ENCODE data around the gene LMBRD2.

The LMBRD2 gene

GRCh38 chr5:36099748-36100147, 51.9 kb downstream of the LMBRD2 start:
- WGBS, result 88% methylated on average over 2 of the region's 3 CpGs
- no peak overlapping the region for H3K4me3 ChIP-seq (ENCODE audit: low read length)
- H3K36me3 ChIP-seq (ENCODE audit: insufficient read depth, low read length), result no peaks in the 10 kb centered on the region
- H3K9ac ChIP-seq (ENCODE audit: low read depth, low read length), result no peak overlapping the region
- no peaks in the 10 kb centered on the region for H3K27me3 ChIP-seq (ENCODE audit: insufficient read depth, low read length)
- H3K4me1 ChIP-seq (ENCODE audit: insufficient read depth, low read length), result peaks cover 23% of the 10 kb centered on the region; the same call in 1 of the 2 replicates
- H3K27ac ChIP-seq (ENCODE audit: low read depth, low read length), result no peak overlapping the region; the same call in 1 of the 2 replicates
- no peaks in the 10 kb centered on the region for H3K9me3 ChIP-seq (ENCODE audit: insufficient read depth, low read depth, low read length)

- no peak overlapping the region for H3K9ac ChIP-seq (ENCODE audit: low read depth, low read length)
- H3K9me3 ChIP-seq (ENCODE audit: insufficient read depth, low read depth, low read length), result no peaks in the 10 kb centered on the region
- H3K4me3 ChIP-seq (ENCODE audit: low read length), result no peak overlapping the region
- peaks cover 18% of the 10 kb centered on the region; the same call in 1 of the 2 replicates for H3K4me1 ChIP-seq (ENCODE audit: insufficient read depth, low read length)
- no peaks in the 10 kb centered on the region for H3K27me3 ChIP-seq (ENCODE audit: insufficient read depth, low read length)
- no peaks in the 10 kb centered on the region for H3K36me3 ChIP-seq (ENCODE audit: insufficient read depth, low read length)
- H3K27ac ChIP-seq (ENCODE audit: low read depth, low read length), result no peak overlapping the region
These were observed 55.2 kb downstream of the LMBRD2 start for GRCh38 chr5:36096486-36096885.

- H3K27me3 ChIP-seq (ENCODE audit: insufficient read depth, low read length), result no peaks in the 10 kb centered on the region
- no peaks in the 10 kb centered on the region for H3K4me1 ChIP-seq (ENCODE audit: insufficient read depth, low read length)
- H3K27ac ChIP-seq (ENCODE audit: low read depth, low read length), result no peak overlapping the region; the same call in 1 of the 2 replicates
- no peaks in the 10 kb centered on the region for H3K36me3 ChIP-seq (ENCODE audit: insufficient read depth, low read length)
- H3K4me3 ChIP-seq (ENCODE audit: low read length), result no peak overlapping the region
- WGBS, result 64% methylated on average over 2 of the region's 2 CpGs
- 0 out of 2 replicates have a peak, but pooled peaks cover 4% of the 10 kb centered on the region for H3K9me3 ChIP-seq (ENCODE audit: insufficient read depth, low read depth, low read length)
- H3K9ac ChIP-seq (ENCODE audit: low read depth, low read length), result no peak overlapping the region
These were observed 61.7 kb downstream of the LMBRD2 start for GRCh38 chr5:36089989-36090388.

GRCh38 chr5:36079200-36079781, 72.4 kb downstream of the LMBRD2 start:
- WGBS, result 26% methylated on average over 10 of the region's 10 CpGs

GRCh38 chr5:36078430-36078829, 73.3 kb downstream of the LMBRD2 start:
- 84% methylated on average over 10 of the region's 10 CpGs for WGBS
- H3K36me3 ChIP-seq (ENCODE audit: insufficient read depth, low read length), result no peaks in the 10 kb centered on the region

More at GRCh38 chr5:36079200-36079781, 72.4 kb downstream of the LMBRD2 start:
- H3K27ac ChIP-seq (ENCODE audit: low read depth, low read length), result peak overlapping the region; percentile 72; the same call in 1 of the 2 replicates
- H3K27me3 ChIP-seq (ENCODE audit: insufficient read depth, low read length), result no peaks in the 10 kb centered on the region
- H3K9me3 ChIP-seq (ENCODE audit: insufficient read depth, low read depth, low read length), result no peaks in the 10 kb centered on the region
- H3K4me3 ChIP-seq (ENCODE audit: low read length), result peak overlapping the region; percentile 26; the same call in 1 of the 2 replicates
- peaks cover 11% of the 10 kb centered on the region; the same call in 1 of the 2 replicates for H3K4me1 ChIP-seq (ENCODE audit: insufficient read depth, low read length)
- H3K9ac ChIP-seq (ENCODE audit: low read depth, low read length), result peak overlapping the region; percentile 25; the same call in 1 of the 2 replicates
- H3K36me3 ChIP-seq (ENCODE audit: insufficient read depth, low read length), result no peaks in the 10 kb centered on the region

GRCh38 chr5:36073595-36074216, 78.0 kb downstream of the LMBRD2 start:
- H3K9ac ChIP-seq (ENCODE audit: low read depth, low read length), result no peak overlapping the region
- H3K36me3 ChIP-seq (ENCODE audit: insufficient read depth, low read length), result no peaks in the 10 kb centered on the region
- H3K4me3 ChIP-seq (ENCODE audit: low read length), result no peak overlapping the region
- H3K27me3 ChIP-seq (ENCODE audit: insufficient read depth, low read length), result no peaks in the 10 kb centered on the region
- no peak overlapping the region for H3K27ac ChIP-seq (ENCODE audit: low read depth, low read length)
- H3K9me3 ChIP-seq (ENCODE audit: insufficient read depth, low read depth, low read length), result no peaks in the 10 kb centered on the region
- WGBS, result 40% methylated on average over 3 of the region's 3 CpGs
- H3K4me1 ChIP-seq (ENCODE audit: insufficient read depth, low read length), result peaks cover 6% of the 10 kb centered on the region; the same call in 1 of the 2 replicates

More at GRCh38 chr5:36078430-36078829, 73.3 kb downstream of the LMBRD2 start:
- H3K27me3 ChIP-seq (ENCODE audit: insufficient read depth, low read length), result no peaks in the 10 kb centered on the region
- no peaks in the 10 kb centered on the region for H3K9me3 ChIP-seq (ENCODE audit: insufficient read depth, low read depth, low read length)
- H3K9ac ChIP-seq (ENCODE audit: low read depth, low read length), result no peak overlapping the region
- no peak overlapping the region for H3K27ac ChIP-seq (ENCODE audit: low read depth, low read length)
- peaks cover 16% of the 10 kb centered on the region for H3K4me1 ChIP-seq (ENCODE audit: insufficient read depth, low read length)
- H3K4me3 ChIP-seq (ENCODE audit: low read length), result no peak overlapping the region

- H3K36me3 ChIP-seq (ENCODE audit: insufficient read depth, low read length), result no peaks in the 10 kb centered on the region
These were observed 80.8 kb downstream of the LMBRD2 start for GRCh38 chr5:36070687-36071571.

GRCh38 chr5:36068751-36069281, 82.9 kb downstream of the LMBRD2 start:
- peaks cover 11% of the 10 kb centered on the region for H3K27me3 ChIP-seq (ENCODE audit: insufficient read depth, low read length)
- H3K9ac ChIP-seq (ENCODE audit: low read depth, low read length), result no peak overlapping the region
- H3K36me3 ChIP-seq (ENCODE audit: insufficient read depth, low read length), result no peaks in the 10 kb centered on the region
- H3K4me3 ChIP-seq (ENCODE audit: low read length), result no peak overlapping the region
- no peaks in the 10 kb centered on the region for H3K9me3 ChIP-seq (ENCODE audit: insufficient read depth, low read depth, low read length)
- peaks cover 8% of the 10 kb centered on the region for H3K4me1 ChIP-seq (ENCODE audit: insufficient read depth, low read length)
- H3K27ac ChIP-seq (ENCODE audit: low read depth, low read length), result no peak overlapping the region
- WGBS, result 96% methylated on average over 5 of the region's 5 CpGs

More at GRCh38 chr5:36070687-36071571, 80.8 kb downstream of the LMBRD2 start:
- no peaks in the 10 kb centered on the region for H3K9me3 ChIP-seq (ENCODE audit: insufficient read depth, low read depth, low read length)
- peaks cover 12% of the 10 kb centered on the region for H3K4me1 ChIP-seq (ENCODE audit: insufficient read depth, low read length)
- WGBS, result 93% methylated on average over 9 of the region's 9 CpGs
- H3K4me3 ChIP-seq (ENCODE audit: low read length), result no peak overlapping the region
- H3K9ac ChIP-seq (ENCODE audit: low read depth, low read length), result no peak overlapping the region
- H3K27ac ChIP-seq (ENCODE audit: low read depth, low read length), result no peak overlapping the region
- no peaks in the 10 kb centered on the region for H3K27me3 ChIP-seq (ENCODE audit: insufficient read depth, low read length)

GRCh38 chr5:36066540-36067210, 85.0 kb downstream of the LMBRD2 start, which contains the start of gene UGT3A2:
Gene UGT3A2, minus strand, starts transcription at chr5:36066882. Its CDS starts 93 bp downstream, at chr5:36066789.
- Histone ChIP-seq H3K27me3 (ENCODE audit: insufficient read depth, low read length) (peaks cover 11% of the 10 kb centered on the region), H3K36me3 (ENCODE audit: insufficient read depth, low read length) (peaks cover 6% of the 10 kb centered on the region), H3K4me1 (ENCODE audit: insufficient read depth, low read length) (peaks cover 6% of the 10 kb centered on the region; the same call in 1 of the 2 replicates), H3K9ac (ENCODE audit: low read depth, low read length) (peak within 1 kb of the TSS; percentile 64), H3K9me3 (ENCODE audit: insufficient read depth, low read depth, low read length) (no peaks in the 10 kb centered on the region), H3K4me3 (ENCODE audit: low read length) (peak within 1 kb of the TSS; percentile 77), H3K27ac (ENCODE audit: low read depth, low read length) (peak within 1 kb of the TSS; percentile 38; the same call in 1 of the 2 replicates)
- 1% methylated on average over 22 of the region's 22 CpGs for WGBS

GRCh38 chr5:36066001-36066539, 85.6 kb downstream of the LMBRD2 start:
- Histone ChIP-seq H3K4me1 (ENCODE audit: insufficient read depth, low read length) (peaks cover 6% of the 10 kb centered on the region; the same call in 1 of the 2 replicates), H3K4me3 (ENCODE audit: low read length) (peak overlapping the region; percentile 77), H3K27ac (ENCODE audit: low read depth, low read length) (no peak overlapping the region), H3K9me3 (ENCODE audit: insufficient read depth, low read depth, low read length) (no peaks in the 10 kb centered on the region), H3K27me3 (ENCODE audit: insufficient read depth, low read length) (peaks cover 11% of the 10 kb centered on the region), H3K9ac (ENCODE audit: low read depth, low read length) (peak overlapping the region; percentile 64), H3K36me3 (ENCODE audit: insufficient read depth, low read length) (peaks cover 6% of the 10 kb centered on the region)
- WGBS, result 24% methylated on average over 13 of the region's 13 CpGs
